ENCODE data around the gene CERK. TPM values are rescaled to one million over a fixed set of nuclear protein-coding genes. Genes with fewer than 3 reads are reported as not detected.

The CERK gene
- total and polyA plus RNA-seq, 2 of the 13 experiments (the other 11 are each of a cell fraction or from before 2014, with no cell fraction given), result 40.3 to 41.9 TPM

DNA sequence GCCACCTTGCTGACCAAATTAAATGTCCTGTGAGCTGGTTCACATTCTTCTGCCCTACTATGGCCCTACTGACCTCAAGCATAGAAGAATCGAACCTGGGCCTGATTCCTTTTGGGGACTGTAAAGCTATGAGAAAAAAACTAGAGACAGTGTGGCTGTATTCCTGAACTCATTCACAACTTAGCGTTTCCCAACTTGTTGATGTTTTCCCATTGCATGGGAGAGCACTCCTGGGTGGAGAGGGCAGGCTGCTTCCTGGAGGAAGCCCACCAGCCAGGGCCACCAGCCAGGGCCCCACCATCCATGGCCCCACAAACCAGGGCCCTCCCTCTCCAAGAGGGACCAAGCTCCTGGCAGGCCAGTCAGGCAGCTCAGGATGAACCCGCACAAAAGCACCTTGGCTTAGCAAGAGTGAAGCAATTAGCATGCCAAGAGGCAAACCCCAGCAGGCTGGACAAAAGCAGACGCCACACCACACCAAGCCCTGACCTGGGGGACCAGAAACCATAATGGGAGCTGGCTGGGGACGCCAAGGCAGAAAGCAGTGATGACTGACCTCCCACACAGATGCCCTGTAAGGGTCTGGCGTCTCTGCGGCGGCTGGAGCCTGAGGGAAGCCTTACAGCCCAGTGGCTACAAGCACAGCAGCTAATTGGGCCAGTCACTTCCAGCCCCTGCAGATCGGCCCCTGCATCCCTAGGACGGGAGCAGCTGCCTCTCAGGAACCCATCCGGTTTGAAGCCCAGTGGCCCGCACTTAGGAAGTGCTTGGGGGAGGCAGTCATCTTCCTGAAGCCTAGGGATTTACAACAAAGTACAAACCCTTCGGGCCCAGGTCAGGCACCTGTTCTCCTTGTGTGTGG is 2.1 kb downstream of the CERK start:
- in situ Hi-C loops (cut with HindIII; ENCODE audit: extremely low pct_ligation_motif_present, low pct_unique_long_range_greater_than_20kb) (no loop called here), intact Hi-C loops (cut with micrococcal nuclease; ENCODE audit: unreplicated experiment) (loop anchor here (10.0 kb wide), 1 partner anchor 161 kb away; no protein-coding TSS in a partner anchor)
- no TSS peak for BruUV-seq (replicated peaks)
- Histone ChIP-seq H3K9ac (ENCODE audit: insufficient read depth, low read depth, low read length) (peak overlapping the region; percentile 81), H2AFZ (ENCODE audit: low read length) (no peak overlapping the region), H3K4me2 (ENCODE audit: low read depth, low read length) (peak overlapping the region; percentile 87), H3K79me2 (ENCODE audit: insufficient read depth, low read length) (peaks cover 49% of the 10 kb centered on the region), H3K4me1 (ENCODE audit: insufficient read depth, low read length) (peaks cover 78% of the 10 kb centered on the region), H3K27ac (ENCODE audit: extremely low read length, insufficient read depth, low read length) (no peak overlapping the region), H3K36me3 (replicated peaks in 1 of 2; ENCODE audit: control insufficient read depth in 1 of 2, insufficient read depth in 2 of 2, low read length in 2 of 2) (peaks cover 0 to 3% of the 10 kb centered on the region in 2 experiments; a peak in 1 of 5 replicates), H3K9me3 (ENCODE audit: low read length) (no peaks in the 10 kb centered on the region), H3K4me3 (replicated peaks in 1 of 3; ENCODE audit: insufficient read depth in 1 of 3, low read depth in 2 of 3, low read length in 3 of 3) (peak overlapping the region in 2 of 3 experiments; percentile 79 to 92; a peak in 4 of 6 replicates), H4K20me1 (ENCODE audit: insufficient read depth, low read length) (peaks cover 18% of the 10 kb centered on the region), H3K27me3 (ENCODE audit: control insufficient read depth in 1 of 2, insufficient read depth in 2 of 2, low read length in 2 of 2) (no peaks in the 10 kb centered on the region; a peak in 1 of 5 replicates)
- FAIRE-seq (no peak), DNase-seq (ENCODE audit: low spot score) (no peak), ATAC-seq (no peak)
- 87% methylated on average over 3 of the region's 13 CpGs for WGBS (ENCODE audit: low lambda C conversion rate)
- CTCF ChIA-PET (ENCODE audit: low intra/inter-chr PET ratio, low total read pairs), result no interaction called here
- TF ChIP-seq ZNF558 (CRISPR knock-in tag; IDR thresholded peaks at IDR 0.05; ENCODE audit: borderline replicate concordance), result 0 out of 2 replicates have a peak, but pooled peaks have one; percentile 57
- TF ChIP-seq ZNF446 (CRISPR knock-in tag; IDR thresholded peaks at IDR 0.05), result no peak
- TF ChIP-seq HHEX (CRISPR knock-in tag; IDR thresholded peaks at IDR 0.05), result no peak
- peak; percentile 34; the same call in 1 of the 2 replicates for TF ChIP-seq MTA1 (CRISPR knock-in tag; IDR thresholded peaks at IDR 0.05; ENCODE audit: borderline replicate concordance)
- 0 out of 2 replicates have a peak, but pooled peaks have one; percentile 20 for TF ChIP-seq HIVEP1 (CRISPR knock-in tag; IDR thresholded peaks at IDR 0.05)
- TF ChIP-seq KMT2A (CRISPR knock-in tag; IDR thresholded peaks at IDR 0.05), result 0 out of 2 replicates have a peak, but pooled peaks have one; percentile 13
- TF ChIP-seq ZFP82 (CRISPR knock-in tag; IDR thresholded peaks at IDR 0.05; ENCODE audit: borderline replicate concordance), result no peak
- POLR2A ChIA-PET, result interaction anchor here (1.4 kb wide), 3 partner anchors 18 to 27 kb away, joined by 4 to 7 read pairs (median 5); partner anchors contain the start of gene TBC1D22A

All from HepG2 (cell line).